Lower lobe of right lung (tissue), 2 donors: ENCODE data around the gene SUOX. TPM values are rescaled to one million over a fixed set of nuclear protein-coding genes. Genes with fewer than 3 reads are reported as not detected.
"Not testable (repeated sequence)": the region's sequence is repeated elsewhere in the genome, so short reads cannot be mapped to it uniquely, and the experiment has no call there.

Source experiments
- ATAC-seq, 2 donors: fragments of 200-7000 bp; cut with Tn5 transposase; one replicate each; pipeline ENCODE4 v1.9.1; 2020 to 2022; ENCODE audit warnings: mild to moderate bottlenecking in 2 of 2, moderate library complexity in 2 of 2
- DNase-seq: peaks from one replicate; pipeline ENCODE4 v3.0.0-alpha.2; 2020
- H3K27ac ChIP-seq: fragments of 200-600 bp; one replicate; pipeline ENCODE4 v1.8.0; 2022
- H3K27me3 ChIP-seq: fragments of 200-600 bp; one replicate; pipeline ENCODE4 v1.8.0; 2022; ENCODE audit warnings: low read depth
- H3K36me3 ChIP-seq: fragments of 200-600 bp; one replicate; pipeline ENCODE4 v1.8.0; 2022; ENCODE audit warnings: mild to moderate bottlenecking
- H3K4me1 ChIP-seq: fragments of 200-600 bp; one replicate; pipeline ENCODE4 v1.8.0; 2022
- H3K4me3 ChIP-seq: fragments of 200-600 bp; one replicate; pipeline ENCODE4 v1.8.0; 2022; ENCODE audit warnings: mild to moderate bottlenecking
- H3K9me3 ChIP-seq: fragments of 200-600 bp; one replicate; pipeline ENCODE4 v1.8.0; 2022
- CTCF ChIP-seq: fragments of 200-600 bp; IDR thresholded peaks from one replicate; pipeline ENCODE4 v1.8.0; 2022; ENCODE audit warnings: antibody characterized with exemption, mild to moderate bottlenecking
- intact Hi-C: fragments of 100-400 bp; cut with DNase I; formaldehyde crosslinking; loops from one replicate; pipeline ENCODE4 v1.11.0; 2022
- total RNA-seq: library from RNA; stranded (reverse); fragmentation: NEBNext Ultra II Directional; extraction: Animal tissue kit (Norgen Biotek cat#: 25700); gene quantifications from one replicate; pipeline ENCODE4 v1.2.1, GENCODE V29; 2021
- donor health status: DM: no; HTN: yes; CAD: no; lungs with severe emphysema.

SUOX gene
- total RNA-seq, 1 donor from 2014 or later: 23.3 TPM

- Histone ChIP-seq H3K27ac (no peak overlapping the region), H3K36me3 (peaks cover 81% of the 10 kb centered on the region), H3K27me3 (no peaks in the 10 kb centered on the region), H3K9me3 (no peaks in the 10 kb centered on the region), H3K4me3 (no peak overlapping the region), H3K4me1 (peaks cover 5% of the 10 kb centered on the region)
- DNase-seq: no peak
- intact Hi-C loops: no loop called here
- ATAC-seq: no peak
- no peak for TF ChIP-seq CTCF
These were observed 11.7 kb upstream of the SUOX start for GRCh38 chr12:55985341-55985740.

GRCh38 chr12:55985976-55986375 lies 11.1 kb upstream of the SUOX start:
- H3K4me3 ChIP-seq, H3K9me3 ChIP-seq, H3K27ac ChIP-seq, ATAC-seq, H3K27me3 ChIP-seq, DNase-seq, H3K4me1 ChIP-seq, intact Hi-C loops: not testable (repeated sequence)
- H3K36me3 ChIP-seq: peaks cover 81% of the 10 kb centered on the region

GRCh38 chr12:55991110-55991509 lies 6.0 kb upstream of the SUOX start:
- DNase-seq (no peak), ATAC-seq (no peak)
- Histone ChIP-seq H3K4me1 (peaks cover 3% of the 10 kb centered on the region), H3K4me3 (no peak overlapping the region), H3K36me3 (peaks cover 88% of the 10 kb centered on the region), H3K27ac (no peak overlapping the region), H3K27me3 (no peaks in the 10 kb centered on the region), H3K9me3 (no peaks in the 10 kb centered on the region)
- intact Hi-C loops: no loop called here
- TF ChIP-seq CTCF: no peak

- Histone ChIP-seq H3K9me3 (no peaks in the 10 kb centered on the region), H3K27me3 (no peaks in the 10 kb centered on the region), H3K27ac (no peak overlapping the region), H3K4me1 (peaks cover 15% of the 10 kb centered on the region), H3K4me3 (no peak overlapping the region), H3K36me3 (peaks cover 66% of the 10 kb centered on the region)
- ATAC-seq (no peak), DNase-seq (no peak)
- intact Hi-C loops: no loop called here
- no peak for TF ChIP-seq CTCF
These were observed 3.7 kb upstream of the SUOX start for GRCh38 chr12:55993230-55993853.

- no peak for ATAC-seq
- H3K36me3 ChIP-seq: peaks cover 45% of the 10 kb centered on the region
- intact Hi-C loops: no loop called here
These were observed 1.7 kb upstream of the SUOX start for GRCh38 chr12:55995366-55995765.

More at GRCh38 chr12:55995366-55995765, 1.7 kb upstream of the SUOX start:
- Histone ChIP-seq H3K4me3 (no peak overlapping the region), H3K27me3 (no peaks in the 10 kb centered on the region), H3K9me3 (no peaks in the 10 kb centered on the region), H3K27ac (no peak overlapping the region), H3K4me1 (peaks cover 15% of the 10 kb centered on the region)
- no peak for DNase-seq
- TF ChIP-seq CTCF: no peak
